HCT116 (cell line): ENCODE measurements around the gene TROAP. TPM values are rescaled to one million over a fixed set of nuclear protein-coding genes. Genes with fewer than 3 reads are reported as not detected.

Experiments used
- ATAC-seq: fragments of 200-7000 bp; cut with Tn5 transposase; 2 replicates; pipeline ENCODE4 v1.9.1; 2020; ENCODE audit warnings: mild to moderate bottlenecking, moderate library complexity
- BruUV-seq: library from RNA; stranded (reverse); fragments of 400-500 nt; replicated peaks from 2 replicates; lab custom pipeline; 2021; lab: Mats Ljungman, UMichigan
- CTCF ChIA-PET: fragments of 300-600 bp; sonication (Branson Sonifier 250); formaldehyde crosslinking; loops from one replicate; lab custom pipeline; 2021; ENCODE audit warnings: antibody characterized with exemption; lab: Charles Lee
- POLR2A ChIA-PET: fragments of 300-600, 350-600 bp; sonication (Branson Sonifier 250); formaldehyde crosslinking; loops from one replicate; lab custom pipeline; 2021; ENCODE audit warnings: antibody characterized with exemption; lab: Charles Lee
- RAD21 ChIA-PET, 2 experiments: fragments of 300-600 bp; sonication (Branson Sonifier 250); formaldehyde crosslinking; loops; one replicate each; lab custom pipeline; 2023; ENCODE audit warnings: low total read pairs in 2 of 2; ENCODE audit not compliant: uncharacterized antibody in 2 of 2, unreplicated experiment in 2 of 2, low non-redundant PET in 1 of 2; lab: Charles Lee
- DNase-seq: peaks from one replicate; pipeline ENCODE4 v3.0.0-alpha.2; 2010; ENCODE audit warnings: low read depth, low spot score
- H2AFZ ChIP-seq: fragments of 200-600 bp; shearing (Covaris generic), sonication (generic); 2 replicates; pipeline ENCODE4 v1.6.1; 2017; ENCODE audit warnings: low read depth, mixed run types, mixed read lengths, antibody characterized with exemption, low read length; ENCODE audit not compliant: poor library complexity, severe bottlenecking
- H3K27ac ChIP-seq: 2 replicates; pipeline ENCODE4 v1.5.1; 2012; ENCODE audit warnings: low read depth, low read length
- H3K27me3 ChIP-seq: fragments of 200-600 bp; sonication (generic); 2 replicates; pipeline ENCODE4 v1.6.1; 2016; ENCODE audit warnings: mixed run types, low read length, mixed read lengths; ENCODE audit not compliant: insufficient read depth
- H3K36me3 ChIP-seq, 2 experiments: fragments of 200-500 bp in 1 of 2; fragments of 200-600 bp in 1 of 2; sonication (Bioruptor generic) in 1 of 2; sonication (generic) in 1 of 2; 2 replicates each; pipeline versions ENCODE4 v1.5.1 to v1.6.1; 2014 to 2016; ENCODE audit warnings: low read length in 2 of 2, inconsistent platforms in 1 of 2, mixed read lengths in 1 of 2, mixed run types in 1 of 2; ENCODE audit not compliant: insufficient read depth in 2 of 2, control insufficient read depth in 1 of 2
- H3K4me1 ChIP-seq, 2 experiments: fragments of 200-600 bp in 1 of 2; sonication (generic) in 1 of 2; 2 replicates each; pipeline versions ENCODE4 v1.5.1 to v1.6.1; 2012 to 2017; ENCODE audit warnings: low read length in 2 of 2, inconsistent platforms in 1 of 2, mild to moderate bottlenecking in 1 of 2, mixed read lengths in 1 of 2, mixed run types in 1 of 2, moderate library complexity in 1 of 2; ENCODE audit not compliant: insufficient read depth in 2 of 2, control insufficient read depth in 1 of 2
- H3K4me2 ChIP-seq: fragments of 200-600 bp; sonication (generic); 2 replicates; pipeline ENCODE4 v1.6.1; 2017; ENCODE audit warnings: mixed run types, low read length, mixed read lengths
- H3K4me3 ChIP-seq, 2 experiments: fragments of 200-600 bp in 1 of 2; sonication (generic) in 1 of 2; replicated peaks in 1 of 2; 2 replicates each; pipeline ENCODE4 v1.5.1; 2011 to 2016; ENCODE audit warnings: low read length in 2 of 2, control low read depth in 1 of 2, low read depth in 1 of 2, mild to moderate bottlenecking in 1 of 2, mixed read lengths in 1 of 2, mixed run types in 1 of 2
- H3K79me2 ChIP-seq: fragments of 200-600 bp; sonication (generic); 2 replicates; pipeline ENCODE4 v1.6.1; 2017; ENCODE audit warnings: mild to moderate bottlenecking, mixed run types, low read length, moderate library complexity, mixed read lengths; ENCODE audit not compliant: insufficient read depth
- H3K9ac ChIP-seq: fragments of 200-600 bp; sonication (generic); 2 replicates; pipeline ENCODE4 v1.6.1; 2016; ENCODE audit warnings: low read length, mixed read lengths
- H3K9me2 ChIP-seq: fragments of 200-600 bp; sonication (generic), shearing (Covaris generic); 2 replicates; pipeline ENCODE4 v1.6.1; 2017; ENCODE audit warnings: mixed run types, mild to moderate bottlenecking, moderate library complexity; ENCODE audit not compliant: insufficient read depth
- H3K9me3 ChIP-seq, 2 experiments: fragments of 200-500 bp in 1 of 2; fragments of 200-600 bp in 1 of 2; sonication (Bioruptor generic) in 1 of 2; sonication (generic) in 1 of 2; 2 replicates each; pipeline ENCODE4 v1.6.1; 2014 to 2017; ENCODE audit warnings: low read length in 2 of 2, mixed read lengths in 2 of 2, inconsistent platforms in 1 of 2, low read depth in 1 of 2, mild to moderate bottlenecking in 1 of 2, mixed run types in 1 of 2, moderate library complexity in 1 of 2; ENCODE audit not compliant: control insufficient read depth in 1 of 2, insufficient read depth in 1 of 2
- H4K20me1 ChIP-seq: fragments of 200-600 bp; sonication (generic), shearing (Covaris generic); 2 replicates; pipeline ENCODE4 v1.6.1; 2017; ENCODE audit warnings: mixed run types, mild to moderate bottlenecking, moderate library complexity; ENCODE audit not compliant: insufficient read depth
- CBX3 ChIP-seq: IDR thresholded peaks from 2 replicates; pipeline ENCODE4 v1.6.1; 2012; ENCODE audit warnings: low read depth
- CEBPB ChIP-seq: IDR thresholded peaks from 2 replicates; pipeline ENCODE4 v1.6.1; 2012; ENCODE audit warnings: low read depth
- EGR1 ChIP-seq: IDR thresholded peaks from 2 replicates; pipeline ENCODE4 v1.6.1; 2012; ENCODE audit warnings: low read depth
- ELF1 ChIP-seq: IDR thresholded peaks from 2 replicates; pipeline ENCODE4 v1.6.1; 2012; ENCODE audit warnings: low read depth, borderline replicate concordance
- EZH2 ChIP-seq: fragments of 200-600 bp; sonication (generic); IDR thresholded peaks from 2 replicates; pipeline ENCODE4 v1.6.1; 2017; ENCODE audit warnings: antibody characterized with exemption, mixed run types
- EZH2phosphoT487 ChIP-seq: fragments of 200-600 bp; IDR thresholded peaks from 2 replicates; pipeline ENCODE4 v1.6.1; 2018; ENCODE audit warnings: antibody characterized with exemption, borderline replicate concordance
- FOSL1 ChIP-seq: IDR thresholded peaks from 2 replicates; pipeline ENCODE4 v1.6.1; 2012; ENCODE audit warnings: low read depth
- POLR2A ChIP-seq: IDR thresholded peaks from 2 replicates; pipeline ENCODE4 v1.7.0; 2011; ENCODE audit warnings: borderline replicate concordance; ENCODE audit not compliant: insufficient read depth, insufficient read length; ENCODE audit errors: extremely low read depth
- SIN3A ChIP-seq: IDR thresholded peaks from 2 replicates; pipeline ENCODE4 v1.6.1; 2012; ENCODE audit warnings: low read depth
- TCF7L2 ChIP-seq: IDR thresholded peaks from 2 replicates; pipeline ENCODE4 v1.7.0; 2011; ENCODE audit warnings: borderline replicate concordance, inconsistent platforms; ENCODE audit not compliant: insufficient read depth, insufficient read length; ENCODE audit errors: extremely low read depth
- YY1 ChIP-seq: IDR thresholded peaks from 2 replicates; pipeline ENCODE4 v1.6.1; 2011; ENCODE audit warnings: low read length, low read depth, moderate library complexity, mild to moderate bottlenecking; ENCODE audit not compliant: insufficient replicate concordance; ENCODE audit errors: extremely low read depth
- ZNF274 ChIP-seq: fragments of 200-500 bp; sonication (Bioruptor generic); IDR thresholded peaks from 2 replicates; pipeline ENCODE4 v1.6.1; 2014; ENCODE audit warnings: mild to moderate bottlenecking, low read depth, low read length, inconsistent platforms
- intact Hi-C: fragments of 100-400 bp; cut with micrococcal nuclease; formaldehyde crosslinking; loops from 2 replicates; pipeline ENCODE4 v1.10.0; 2022
- total RNA-seq: library from RNA; stranded (reverse); gene quantifications from one replicate; pipeline ENCODE4 v1.2.1, GENCODE V29; 2021; ENCODE audit not compliant: unreplicated experiment
- TF ChIP-seq, protein P1 (sequence below): IDR thresholded peaks from 2 replicates; pipeline ENCODE4 v1.6.1; 2011; ENCODE audit warnings: mild to moderate bottlenecking, low read length, moderate library complexity; ENCODE audit not compliant: insufficient replicate concordance; ENCODE audit errors: extremely low read depth
- TF ChIP-seq, protein P2 (sequence below): IDR thresholded peaks from 2 replicates; pipeline ENCODE4 v1.6.1; 2012; ENCODE audit warnings: low read depth
- TF ChIP-seq, protein P3 (sequence below): IDR thresholded peaks from 2 replicates; pipeline ENCODE4 v1.6.1; 2012
- TF ChIP-seq, protein P4 (sequence below): IDR thresholded peaks from 2 replicates; pipeline ENCODE4 v1.6.1; 2012

The TROAP gene
- total RNA-seq, 1 experiment from 2014 or later, result 99.1 TPM

DNA sequence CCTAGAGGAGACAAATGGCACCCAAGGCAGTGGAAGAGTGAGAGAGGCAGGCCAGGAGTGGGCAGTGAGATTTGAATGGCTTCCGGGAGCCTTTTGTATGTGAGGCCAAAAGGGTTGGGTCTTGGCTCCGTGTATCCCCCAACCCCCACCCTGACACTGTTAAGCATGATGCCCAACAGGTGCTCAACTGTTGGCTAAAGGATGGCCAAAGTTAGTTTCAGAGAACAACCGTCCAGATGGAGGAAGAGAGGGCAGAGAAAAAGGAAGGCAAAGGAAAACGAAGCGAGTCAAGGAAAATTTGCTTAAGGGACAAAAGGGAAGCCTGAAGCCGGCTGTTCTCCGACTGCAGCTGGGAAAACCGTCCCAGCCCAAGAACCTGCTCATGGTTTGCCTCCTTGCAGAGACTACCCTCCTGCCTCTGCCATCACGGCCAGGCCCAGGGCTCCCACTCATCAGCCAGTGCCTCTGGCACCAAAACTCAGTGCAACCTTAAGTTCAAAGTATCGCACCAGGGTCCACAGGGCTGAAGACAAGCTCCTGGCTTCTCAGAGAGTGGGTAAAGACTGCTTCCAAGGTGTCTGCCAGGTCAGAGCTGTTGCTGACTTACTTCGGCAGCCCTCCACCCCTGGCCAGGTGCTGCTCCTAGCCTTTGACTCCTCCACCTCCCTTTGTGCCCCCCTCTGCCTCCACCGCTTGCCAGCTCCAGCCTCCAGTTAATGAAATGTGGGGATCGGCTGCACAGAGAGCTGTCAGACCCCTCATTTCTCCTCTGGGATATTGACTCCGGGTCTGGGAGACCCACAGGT is 18.1 kb downstream of the TROAP start:
- H3K4me2 ChIP-seq, result no peak overlapping the region
- ATAC-seq (no peak), DNase-seq (no peak)
- H3K9me2 ChIP-seq, result no peaks in the 10 kb centered on the region
- no peaks in the 10 kb centered on the region for H4K20me1 ChIP-seq
- TF ChIP-seq POLR2A (no peak), YY1 (no peak), FOSL1 (no peak), EZH2phosphoT487 (no peak), SIN3A (no peak), EGR1 (no peak), ZNF274 (no peak), CEBPB (no peak), TCF7L2 (no peak), CBX3 (no peak), EZH2 (no peak), ELF1 (no peak)
- TF ChIP-seq, protein P1, sequence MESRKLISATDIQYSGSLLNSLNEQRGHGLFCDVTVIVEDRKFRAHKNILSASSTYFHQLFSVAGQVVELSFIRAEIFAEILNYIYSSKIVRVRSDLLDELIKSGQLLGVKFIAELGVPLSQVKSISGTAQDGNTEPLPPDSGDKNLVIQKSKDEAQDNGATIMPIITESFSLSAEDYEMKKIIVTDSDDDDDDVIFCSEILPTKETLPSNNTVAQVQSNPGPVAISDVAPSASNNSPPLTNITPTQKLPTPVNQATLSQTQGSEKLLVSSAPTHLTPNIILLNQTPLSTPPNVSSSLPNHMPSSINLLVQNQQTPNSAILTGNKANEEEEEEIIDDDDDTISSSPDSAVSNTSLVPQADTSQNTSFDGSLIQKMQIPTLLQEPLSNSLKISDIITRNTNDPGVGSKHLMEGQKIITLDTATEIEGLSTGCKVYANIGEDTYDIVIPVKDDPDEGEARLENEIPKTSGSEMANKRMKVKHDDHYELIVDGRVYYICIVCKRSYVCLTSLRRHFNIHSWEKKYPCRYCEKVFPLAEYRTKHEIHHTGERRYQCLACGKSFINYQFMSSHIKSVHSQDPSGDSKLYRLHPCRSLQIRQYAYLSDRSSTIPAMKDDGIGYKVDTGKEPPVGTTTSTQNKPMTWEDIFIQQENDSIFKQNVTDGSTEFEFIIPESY, result no peak
- TF ChIP-seq, protein P2, sequence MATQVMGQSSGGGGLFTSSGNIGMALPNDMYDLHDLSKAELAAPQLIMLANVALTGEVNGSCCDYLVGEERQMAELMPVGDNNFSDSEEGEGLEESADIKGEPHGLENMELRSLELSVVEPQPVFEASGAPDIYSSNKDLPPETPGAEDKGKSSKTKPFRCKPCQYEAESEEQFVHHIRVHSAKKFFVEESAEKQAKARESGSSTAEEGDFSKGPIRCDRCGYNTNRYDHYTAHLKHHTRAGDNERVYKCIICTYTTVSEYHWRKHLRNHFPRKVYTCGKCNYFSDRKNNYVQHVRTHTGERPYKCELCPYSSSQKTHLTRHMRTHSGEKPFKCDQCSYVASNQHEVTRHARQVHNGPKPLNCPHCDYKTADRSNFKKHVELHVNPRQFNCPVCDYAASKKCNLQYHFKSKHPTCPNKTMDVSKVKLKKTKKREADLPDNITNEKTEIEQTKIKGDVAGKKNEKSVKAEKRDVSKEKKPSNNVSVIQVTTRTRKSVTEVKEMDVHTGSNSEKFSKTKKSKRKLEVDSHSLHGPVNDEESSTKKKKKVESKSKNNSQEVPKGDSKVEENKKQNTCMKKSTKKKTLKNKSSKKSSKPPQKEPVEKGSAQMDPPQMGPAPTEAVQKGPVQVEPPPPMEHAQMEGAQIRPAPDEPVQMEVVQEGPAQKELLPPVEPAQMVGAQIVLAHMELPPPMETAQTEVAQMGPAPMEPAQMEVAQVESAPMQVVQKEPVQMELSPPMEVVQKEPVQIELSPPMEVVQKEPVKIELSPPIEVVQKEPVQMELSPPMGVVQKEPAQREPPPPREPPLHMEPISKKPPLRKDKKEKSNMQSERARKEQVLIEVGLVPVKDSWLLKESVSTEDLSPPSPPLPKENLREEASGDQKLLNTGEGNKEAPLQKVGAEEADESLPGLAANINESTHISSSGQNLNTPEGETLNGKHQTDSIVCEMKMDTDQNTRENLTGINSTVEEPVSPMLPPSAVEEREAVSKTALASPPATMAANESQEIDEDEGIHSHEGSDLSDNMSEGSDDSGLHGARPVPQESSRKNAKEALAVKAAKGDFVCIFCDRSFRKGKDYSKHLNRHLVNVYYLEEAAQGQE, result no peak
- TF ChIP-seq, protein P3, sequence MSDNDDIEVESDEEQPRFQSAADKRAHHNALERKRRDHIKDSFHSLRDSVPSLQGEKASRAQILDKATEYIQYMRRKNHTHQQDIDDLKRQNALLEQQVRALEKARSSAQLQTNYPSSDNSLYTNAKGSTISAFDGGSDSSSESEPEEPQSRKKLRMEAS, result no peak
- TF ChIP-seq, protein P4, sequence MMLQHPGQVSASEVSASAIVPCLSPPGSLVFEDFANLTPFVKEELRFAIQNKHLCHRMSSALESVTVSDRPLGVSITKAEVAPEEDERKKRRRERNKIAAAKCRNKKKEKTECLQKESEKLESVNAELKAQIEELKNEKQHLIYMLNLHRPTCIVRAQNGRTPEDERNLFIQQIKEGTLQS, result no peak
- H3K9ac ChIP-seq, result no peak overlapping the region
- H3K9me3 ChIP-seq, result no peaks in the 10 kb centered on the region
- no peak overlapping the region for H3K4me3 ChIP-seq
- BruUV-seq, result no TSS peak
- no peaks in the 10 kb centered on the region for H3K27me3 ChIP-seq
- POLR2A ChIA-PET, result interaction anchor here (1.2 kb wide), 1 partner anchor 32 kb away, joined by 3 read pairs; no protein-coding TSS in a partner anchor
- H3K4me1 ChIP-seq, result peaks cover 28 to 65% of the 10 kb centered on the region in 2 experiments
- no peak overlapping the region for H2AFZ ChIP-seq
- RAD21 ChIA-PET, result no interaction called here
- intact Hi-C loops, result no loop called here
- no peak overlapping the region for H3K27ac ChIP-seq
- H3K79me2 ChIP-seq, result no peaks in the 10 kb centered on the region
- CTCF ChIA-PET, result interaction anchor here (0.7 to 3.0 kb wide), 10 partner anchors 9 to 195 kb away, joined by 3 to 45 read pairs (median 13); partner anchors contain the start of gene TROAP
- no peaks in the 10 kb centered on the region for H3K36me3 ChIP-seq
